Calu3 (cell line): ENCODE results near the gene PRSS16. TPM values are rescaled to one million over a fixed set of nuclear protein-coding genes. Genes with fewer than 3 reads are reported as not detected.

Source experiments
- BruUV-seq: library from RNA; stranded (reverse); fragments of 400-500 nt; replicated peaks from 2 replicates; lab custom pipeline; 2021; lab: Mats Ljungman, UMichigan
- CTCF ChIA-PET: fragments of 300-600 bp; sonication (Branson Sonifier 250); formaldehyde crosslinking; loops from one replicate; lab custom pipeline; 2022; ENCODE audit warnings: antibody characterized with exemption; lab: Charles Lee
- DNase-seq: peaks from one replicate; pipeline ENCODE4 v3.0.0; 2022
- H3K27ac Mint-ChIP-seq: one replicate; pipeline ENCODE4 v1.8.0; 2022; ENCODE audit warnings: mixed read lengths; ENCODE audit not compliant: unreplicated experiment
- H3K27me3 Mint-ChIP-seq: one replicate; pipeline ENCODE4 v1.8.0; 2022; ENCODE audit warnings: mixed read lengths; ENCODE audit not compliant: unreplicated experiment
- H3K36me3 Mint-ChIP-seq: one replicate; pipeline ENCODE4 v1.8.0; 2022; ENCODE audit warnings: mild to moderate bottlenecking, moderate library complexity, mixed read lengths; ENCODE audit not compliant: insufficient read depth, unreplicated experiment
- H3K4me1 Mint-ChIP-seq: one replicate; pipeline ENCODE4 v1.8.0; 2022; ENCODE audit warnings: mild to moderate bottlenecking, low read depth, mixed read lengths; ENCODE audit not compliant: unreplicated experiment
- H3K4me3 Mint-ChIP-seq: one replicate; pipeline ENCODE4 v1.8.0; 2022; ENCODE audit warnings: mild to moderate bottlenecking, low read depth, moderate library complexity, mixed read lengths; ENCODE audit not compliant: unreplicated experiment
- H3K9me3 Mint-ChIP-seq: one replicate; pipeline ENCODE4 v1.8.0; 2022; ENCODE audit warnings: low read depth, mixed read lengths; ENCODE audit not compliant: unreplicated experiment
- intact Hi-C: fragments of 100-400 bp; cut with micrococcal nuclease; formaldehyde crosslinking; loops from one replicate; pipeline ENCODE4 v1.10.0; 2022; ENCODE audit not compliant: unreplicated experiment
- total RNA-seq: library from RNA; stranded (reverse); gene quantifications from 2 replicates; pipeline ENCODE4 v1.2.3, GENCODE V29; 2022
- TF ChIP-seq, protein P1 (sequence below): fragments of 200-600 bp; IDR thresholded peaks from one replicate; pipeline ENCODE4 v1.8.0; 2022; ENCODE audit warnings: antibody characterized with exemption; ENCODE audit not compliant: unreplicated experiment

PRSS16 gene
- total RNA-seq, 1 experiment from 2014 or later: 31.3 TPM

DNA sequence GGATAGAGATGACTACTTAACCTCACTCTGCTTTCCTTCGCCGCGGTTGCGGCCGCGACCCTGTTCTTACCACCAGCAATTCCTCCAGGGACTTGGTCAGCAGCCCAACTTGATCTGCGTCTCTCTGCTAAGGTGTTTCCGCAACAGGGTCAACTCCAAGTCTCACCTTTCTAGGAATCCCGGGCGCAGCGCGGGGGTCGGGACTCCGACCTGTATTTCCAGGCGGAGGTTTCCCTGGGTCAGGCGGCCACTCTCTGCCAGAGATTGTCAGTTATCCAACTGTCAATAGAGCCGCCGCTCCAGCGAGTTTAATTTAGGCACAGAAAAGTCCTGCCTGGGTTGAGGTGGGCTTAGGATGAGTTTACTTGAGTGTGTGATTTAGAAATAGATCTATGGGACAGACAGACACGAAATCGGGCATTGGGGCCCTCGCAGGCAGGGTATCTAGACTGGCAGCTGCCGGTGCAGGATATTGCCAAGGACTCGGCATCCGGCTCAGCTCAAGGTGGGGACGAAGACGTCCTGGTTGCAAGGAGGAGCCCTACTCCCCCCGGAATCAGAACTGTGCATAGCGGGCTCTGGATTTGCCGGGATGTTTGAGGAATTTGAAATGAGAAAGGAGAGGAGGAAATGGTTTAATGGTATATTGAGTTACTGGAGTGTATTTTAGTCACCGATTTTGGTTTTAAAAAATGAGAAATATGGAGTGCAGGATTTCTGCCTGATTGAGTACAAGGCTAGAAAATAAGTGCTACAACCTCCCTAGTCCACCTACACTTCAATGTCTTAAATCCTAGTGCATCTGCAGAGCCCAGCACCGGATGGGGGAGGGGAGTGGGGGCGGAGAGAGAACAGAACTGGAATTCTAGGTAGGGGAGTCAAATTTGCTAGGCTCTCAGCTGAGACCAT is 40.9 kb downstream of the PRSS16 start:
- Mint-ChIP-seq H3K27me3 (no peaks in the 10 kb centered on the region), H3K9me3 (peaks cover 5% of the 10 kb centered on the region), H3K4me1 (no peaks in the 10 kb centered on the region), H3K27ac (no peak overlapping the region), H3K4me3 (no peak overlapping the region), H3K36me3 (no peaks in the 10 kb centered on the region)
- DNase-seq: no peak
- no TSS peak for BruUV-seq
- intact Hi-C loops: no loop called here
- CTCF ChIA-PET: no interaction called here
- TF ChIP-seq, protein P1, sequence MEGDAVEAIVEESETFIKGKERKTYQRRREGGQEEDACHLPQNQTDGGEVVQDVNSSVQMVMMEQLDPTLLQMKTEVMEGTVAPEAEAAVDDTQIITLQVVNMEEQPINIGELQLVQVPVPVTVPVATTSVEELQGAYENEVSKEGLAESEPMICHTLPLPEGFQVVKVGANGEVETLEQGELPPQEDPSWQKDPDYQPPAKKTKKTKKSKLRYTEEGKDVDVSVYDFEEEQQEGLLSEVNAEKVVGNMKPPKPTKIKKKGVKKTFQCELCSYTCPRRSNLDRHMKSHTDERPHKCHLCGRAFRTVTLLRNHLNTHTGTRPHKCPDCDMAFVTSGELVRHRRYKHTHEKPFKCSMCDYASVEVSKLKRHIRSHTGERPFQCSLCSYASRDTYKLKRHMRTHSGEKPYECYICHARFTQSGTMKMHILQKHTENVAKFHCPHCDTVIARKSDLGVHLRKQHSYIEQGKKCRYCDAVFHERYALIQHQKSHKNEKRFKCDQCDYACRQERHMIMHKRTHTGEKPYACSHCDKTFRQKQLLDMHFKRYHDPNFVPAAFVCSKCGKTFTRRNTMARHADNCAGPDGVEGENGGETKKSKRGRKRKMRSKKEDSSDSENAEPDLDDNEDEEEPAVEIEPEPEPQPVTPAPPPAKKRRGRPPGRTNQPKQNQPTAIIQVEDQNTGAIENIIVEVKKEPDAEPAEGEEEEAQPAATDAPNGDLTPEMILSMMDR: no peak

DNA sequence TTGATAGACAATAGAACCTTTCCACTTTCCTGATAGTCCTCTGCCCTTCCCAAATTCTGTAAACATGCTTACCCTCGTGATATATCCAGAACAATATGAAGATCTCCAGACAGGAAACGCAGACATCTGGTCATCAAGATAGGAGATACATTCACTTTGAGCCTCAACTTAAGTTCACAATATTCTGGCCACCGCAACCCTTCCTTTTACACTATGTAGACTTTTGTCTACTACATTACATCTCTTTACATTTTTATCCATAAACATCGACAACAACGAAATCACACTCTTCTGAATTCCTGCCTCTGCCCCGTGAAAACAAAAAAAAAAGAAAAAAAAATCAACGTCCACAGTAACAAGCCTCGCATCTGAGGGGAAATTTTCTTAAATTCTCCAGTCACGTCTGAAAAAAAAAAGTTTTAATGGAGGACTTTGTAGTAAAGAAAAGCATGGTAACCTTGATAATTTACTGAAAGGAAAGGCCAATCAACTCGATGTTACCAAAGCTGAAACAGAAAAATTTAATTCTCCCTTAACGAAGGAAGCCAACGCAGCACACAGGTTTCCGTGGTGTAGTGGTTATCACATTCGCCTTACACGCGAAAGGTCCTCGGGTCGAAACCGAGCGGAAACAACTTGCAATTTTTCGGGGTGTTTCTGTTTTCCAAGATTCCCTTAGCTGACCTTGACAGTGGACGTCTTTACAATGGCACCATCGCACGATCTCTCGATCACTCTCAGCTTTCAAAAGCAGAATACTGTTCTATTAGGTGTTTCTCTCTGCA is 42.8 kb downstream of the PRSS16 start:
- intact Hi-C loops: loop anchor here (10.0 kb wide), 1 partner anchor 395 kb away; no protein-coding TSS in a partner anchor
- no peak overlapping the region for H3K27ac Mint-ChIP-seq
- TF ChIP-seq, protein P1: no peak
- BruUV-seq: no TSS peak
- CTCF ChIA-PET: interaction anchor here (0.7 kb wide), 1 partner anchor 68 kb away, joined by 3 read pairs; no protein-coding TSS in a partner anchor
- no peak overlapping the region for H3K4me3 Mint-ChIP-seq
- peaks cover 5% of the 10 kb centered on the region for H3K9me3 Mint-ChIP-seq
- no peak for DNase-seq
- H3K36me3 Mint-ChIP-seq: peaks cover 16% of the 10 kb centered on the region
- peaks cover 14% of the 10 kb centered on the region for H3K4me1 Mint-ChIP-seq
- H3K27me3 Mint-ChIP-seq: no peaks in the 10 kb centered on the region

DNA sequence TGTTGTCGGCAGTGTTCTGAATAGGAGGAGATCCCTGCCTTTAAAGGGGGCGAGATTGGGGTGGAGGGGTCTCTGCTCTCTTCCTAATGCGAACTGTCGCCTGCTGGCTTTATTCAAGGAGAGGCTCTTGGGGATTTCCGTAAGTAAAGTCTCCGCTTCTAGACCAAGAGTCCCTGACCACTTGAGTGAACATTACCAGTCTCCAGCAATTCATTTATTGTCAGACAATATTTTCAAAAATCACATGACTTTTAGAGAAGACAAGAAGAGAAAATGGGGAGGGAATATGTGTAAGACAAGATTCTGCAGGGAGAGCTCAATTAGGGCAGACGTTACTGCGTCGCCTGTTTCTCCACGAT is 43.3 kb downstream of the PRSS16 start:
- intact Hi-C loops: loop anchor here (10.0 kb wide), 1 partner anchor 394 kb away; no protein-coding TSS in a partner anchor
- Mint-ChIP-seq H3K27me3 (no peaks in the 10 kb centered on the region), H3K9me3 (peaks cover 5% of the 10 kb centered on the region), H3K36me3 (peaks cover 21% of the 10 kb centered on the region), H3K4me1 (peaks cover 19% of the 10 kb centered on the region), H3K27ac (no peak overlapping the region), H3K4me3 (no peak overlapping the region)
- no peak for DNase-seq
- no TSS peak for BruUV-seq
- CTCF ChIA-PET: interaction anchor here (0.7 kb wide), 1 partner anchor 69 kb away, joined by 3 read pairs; no protein-coding TSS in a partner anchor
- TF ChIP-seq, protein P1: no peak

DNA sequence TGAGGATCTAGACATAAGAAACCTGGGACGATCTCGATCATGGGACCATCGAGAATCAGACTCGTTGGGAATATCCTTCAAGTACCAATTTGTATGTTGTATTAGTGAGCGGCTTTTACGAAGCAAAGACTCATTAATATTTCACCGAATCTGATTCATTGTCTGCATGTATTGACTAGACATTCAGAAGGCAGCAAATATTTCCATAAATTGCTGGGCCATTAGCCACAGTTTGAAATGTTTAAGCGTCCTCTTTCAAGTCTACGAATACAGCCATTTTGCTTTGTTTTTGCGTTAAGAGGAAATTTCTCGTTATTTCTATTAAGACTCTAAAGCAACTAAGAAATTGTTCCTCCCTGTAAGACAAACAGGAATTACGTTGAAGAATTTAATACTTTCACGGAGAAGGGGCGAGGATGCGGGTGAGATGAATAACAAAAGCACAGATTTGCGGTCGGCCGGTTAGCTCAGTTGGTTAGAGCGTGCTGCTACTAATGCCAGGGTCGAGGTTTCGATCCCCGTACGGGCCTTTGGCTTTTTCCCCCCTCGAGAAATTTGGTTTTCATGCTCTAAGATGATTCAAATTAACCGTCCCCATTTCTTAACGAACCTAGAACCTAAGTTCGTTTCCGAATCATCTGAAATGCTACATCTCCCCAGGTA is 46.1 kb downstream of the PRSS16 start:
- intact Hi-C loops: loop anchor here (10.0 kb wide), 1 partner anchor 391 kb away; no protein-coding TSS in a partner anchor
- CTCF ChIA-PET: interaction anchor here (0.8 kb wide), 1 partner anchor 113 kb away, joined by 5 read pairs; no protein-coding TSS in a partner anchor
- peak; percentile 40 for DNase-seq
- H3K4me1 Mint-ChIP-seq: peaks cover 29% of the 10 kb centered on the region
- H3K27ac Mint-ChIP-seq: peak overlapping the region; percentile 55
- H3K4me3 Mint-ChIP-seq: peak overlapping the region; percentile 53
- peaks cover 3% of the 10 kb centered on the region for H3K9me3 Mint-ChIP-seq
- TF ChIP-seq, protein P1: no peak
- peaks cover 40% of the 10 kb centered on the region for H3K36me3 Mint-ChIP-seq
- no peaks in the 10 kb centered on the region for H3K27me3 Mint-ChIP-seq
- no TSS peak for BruUV-seq
